ENCODE measurements around the gene EXOC4.

DNA sequence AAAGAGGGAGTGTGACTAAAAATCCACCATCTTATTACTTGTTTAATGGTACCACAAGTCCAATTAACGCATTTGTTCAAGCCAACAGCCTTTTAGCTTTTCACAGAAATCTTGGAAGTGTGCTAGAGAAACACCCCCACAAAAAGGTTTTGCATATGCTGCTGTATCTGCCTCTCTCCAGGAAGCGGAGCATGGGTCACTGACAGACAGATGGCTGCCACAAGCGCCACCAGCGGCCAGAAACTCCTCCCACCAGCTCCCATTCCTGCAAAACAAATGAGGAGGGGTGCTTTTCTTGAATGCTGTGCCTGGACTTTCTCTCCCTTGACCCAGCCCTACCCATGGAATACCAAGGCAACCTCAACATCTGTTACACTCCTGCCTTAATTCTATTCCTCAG is 698.0 kb downstream of the EXOC4 start:
- no peak for TF ChIP-seq CTCF (conservative IDR thresholded peaks at IDR 0.05 in 1 of 2, IDR thresholded peaks at IDR 0.05 in 1 of 2; ENCODE audit: low read depth in 1 of 2, low read length in 2 of 2)
- TF ChIP-seq EZH2 (IDR thresholded peaks at IDR 0.05; ENCODE audit: low read length, missing control alignments): no peak

All from fibroblast of lung (primary cell).